ENCODE measurements around the gene DENND1A. TPM values are rescaled to one million over a fixed set of nuclear protein-coding genes. Genes with fewer than 3 reads are reported as not detected.

The DENND1A gene
- total RNA-seq, 3 donors from 2014 or later = 18.4 to 21.3 (median 20.1) TPM

- Histone ChIP-seq H3K27ac (no peak overlapping the region), H3K36me3 (no peaks in the 10 kb centered on the region), H3K27me3 (peaks cover 0 to 4% of the 10 kb centered on the region in 2 donors), H3K9me3 (no peaks in the 10 kb centered on the region), H3K4me1 (no peaks in the 10 kb centered on the region), H3K4me3 (no peak overlapping the region)
- intact Hi-C loops (cut with DNase I; ENCODE audit: low total_unique reads) = no loop called here
- TF ChIP-seq CTCF (IDR thresholded peaks at IDR 0.05) = no peak
- no peak for TF ChIP-seq POLR2A (IDR thresholded peaks at IDR 0.05)
- no peak for TF ChIP-seq POLR2AphosphoS5 (IDR thresholded peaks at IDR 0.05)
- no peak for DNase-seq (ENCODE audit: low spot score in 2 of 2)
Observed at GRCh38 chr9:123349033-123349432, 580.9 kb downstream of the DENND1A start.

GRCh38 chr9:123348317-123348992, 581.5 kb downstream of the DENND1A start:
- TF ChIP-seq POLR2A (IDR thresholded peaks at IDR 0.05) = no peak
- TF ChIP-seq POLR2AphosphoS5 (IDR thresholded peaks at IDR 0.05) = no peak
- no peak for TF ChIP-seq CTCF (IDR thresholded peaks at IDR 0.05)
- Histone ChIP-seq H3K27me3 (peaks cover 0 to 4% of the 10 kb centered on the region in 2 donors), H3K4me1 (no peaks in the 10 kb centered on the region), H3K27ac (no peak overlapping the region), H3K9me3 (no peaks in the 10 kb centered on the region), H3K4me3 (no peak overlapping the region), H3K36me3 (no peaks in the 10 kb centered on the region)
- intact Hi-C loops (cut with DNase I; ENCODE audit: low total_unique reads) = no loop called here
- DNase-seq (ENCODE audit: low spot score in 2 of 2) = no peak

GRCh38 chr9:123347289-123348060, 582.5 kb downstream of the DENND1A start:
- TF ChIP-seq POLR2A (IDR thresholded peaks at IDR 0.05) (no peak), POLR2AphosphoS5 (IDR thresholded peaks at IDR 0.05) (no peak), CTCF (IDR thresholded peaks at IDR 0.05) (no peak)
- H3K27ac ChIP-seq = no peak overlapping the region
- peaks cover 0 to 4% of the 10 kb centered on the region in 2 donors for H3K27me3 ChIP-seq
- no peak overlapping the region for H3K4me3 ChIP-seq
- H3K9me3 ChIP-seq = no peaks in the 10 kb centered on the region
- H3K4me1 ChIP-seq = no peaks in the 10 kb centered on the region
- no peak for DNase-seq (ENCODE audit: low spot score in 2 of 2)
- intact Hi-C loops (cut with DNase I; ENCODE audit: low total_unique reads) = no loop called here
- no peaks in the 10 kb centered on the region for H3K36me3 ChIP-seq

- no peak overlapping the region for H3K27ac ChIP-seq
Observed at GRCh38 chr9:123346826-123347225, 583.1 kb downstream of the DENND1A start.

More at GRCh38 chr9:123346826-123347225, 583.1 kb downstream of the DENND1A start:
- H3K27me3 ChIP-seq = peaks cover 0 to 4% of the 10 kb centered on the region in 2 donors
- no peaks in the 10 kb centered on the region for H3K4me1 ChIP-seq
- H3K9me3 ChIP-seq = no peaks in the 10 kb centered on the region
- no peak for TF ChIP-seq POLR2A (IDR thresholded peaks at IDR 0.05)
- TF ChIP-seq POLR2AphosphoS5 (IDR thresholded peaks at IDR 0.05) = no peak
- TF ChIP-seq CTCF (IDR thresholded peaks at IDR 0.05) = no peak
- no peak overlapping the region for H3K4me3 ChIP-seq
- DNase-seq (ENCODE audit: low spot score in 2 of 2) = no peak
- H3K36me3 ChIP-seq = no peaks in the 10 kb centered on the region
- intact Hi-C loops (cut with DNase I; ENCODE audit: low total_unique reads) = no loop called here
